ENCODE data around the gene MTA2.

DNA sequence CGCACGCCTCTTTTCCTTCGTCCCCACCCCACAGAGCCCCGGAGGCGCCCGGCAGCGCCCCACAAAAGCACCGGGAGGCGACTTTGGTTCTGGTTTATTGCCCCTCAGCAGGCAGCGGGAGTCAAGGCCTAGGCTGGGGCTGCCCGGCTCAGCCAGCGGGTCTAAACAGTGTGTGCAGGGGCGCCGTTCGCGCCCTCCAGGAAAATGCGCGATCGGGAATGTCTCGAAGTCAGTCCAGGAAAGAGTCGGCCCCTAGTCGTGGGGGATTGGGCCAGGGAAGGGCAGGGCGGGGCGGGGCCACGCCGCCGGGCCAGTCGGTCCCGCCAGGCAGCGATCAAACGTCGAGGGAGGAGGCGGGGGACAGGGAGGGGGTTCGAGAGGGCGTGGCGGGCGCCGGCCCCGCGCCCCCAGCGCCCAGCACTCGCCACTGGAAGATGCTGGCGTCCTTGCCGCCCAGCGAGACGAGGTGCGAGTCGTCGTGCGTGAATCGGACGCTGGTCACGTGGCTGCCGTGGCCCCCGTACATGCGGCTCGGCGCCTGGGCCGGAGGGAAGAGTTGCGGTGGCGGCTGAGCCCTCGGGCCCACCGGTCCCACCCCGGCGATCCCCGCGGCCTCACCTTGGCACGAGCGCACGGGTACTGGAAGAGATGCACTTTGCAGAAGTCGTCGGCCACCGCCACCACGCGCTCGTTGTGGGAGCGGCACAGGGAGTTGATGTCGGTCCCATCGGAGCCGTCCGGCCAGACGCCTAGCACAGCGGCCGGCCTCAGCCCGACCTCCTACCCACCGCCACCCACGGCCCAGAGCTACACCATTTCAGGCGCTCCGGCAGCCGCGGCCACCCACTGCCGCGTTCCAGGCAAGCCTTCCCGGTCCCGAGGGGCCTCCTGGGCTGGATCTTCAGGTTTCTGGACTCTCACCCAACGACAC lies 741 bp upstream of the MTA2 start:
- TF ChIP-seq ARNTL (CRISPR knock-in tag; IDR thresholded peaks at IDR 0.05; ENCODE audit: borderline replicate concordance, low read depth) = no peak
- no peak for TF ChIP-seq ZFP30 (CRISPR knock-in tag; IDR thresholded peaks at IDR 0.05)
- TF ChIP-seq CSDC2 (CRISPR knock-in tag; IDR thresholded peaks at IDR 0.05) = no peak
- TF ChIP-seq PPARA (CRISPR knock-in tag; IDR thresholded peaks at IDR 0.05; ENCODE audit: borderline replicate concordance) = no peak
- TF ChIP-seq ZNF565 (CRISPR knock-in tag; conservative IDR thresholded peaks at IDR 0.05; ENCODE audit: low read depth) = no peak
- TF ChIP-seq TOX (CRISPR knock-in tag; IDR thresholded peaks at IDR 0.05; ENCODE audit: borderline replicate concordance) = no peak
- TF ChIP-seq ZFP3 (CRISPR knock-in tag; IDR thresholded peaks at IDR 0.05) = no peak
- no peak for TF ChIP-seq ZC3H10 (CRISPR knock-in tag; IDR thresholded peaks at IDR 0.05)
- no peak for TF ChIP-seq RARB (CRISPR knock-in tag; IDR thresholded peaks at IDR 0.05)
- no peak for TF ChIP-seq TCF4 (CRISPR knock-in tag; IDR thresholded peaks at IDR 0.05; ENCODE audit: borderline replicate concordance)
- TF ChIP-seq ISL1 (CRISPR knock-in tag; IDR thresholded peaks at IDR 0.05) = no peak
- TF ChIP-seq PATZ1 (CRISPR knock-in tag; IDR thresholded peaks at IDR 0.05; ENCODE audit: borderline replicate concordance) = no peak
- TF ChIP-seq ESRRG (CRISPR knock-in tag; IDR thresholded peaks at IDR 0.05) = no peak

Measured in SK-N-SH treated with all-trans-retinoic acid at 6 μM for 48 hours (cell line).